ENCODE measurements around the gene MTERF1.
"Not testable (repeated sequence)": the region's sequence is repeated elsewhere in the genome, so short reads cannot be mapped to it uniquely, and the experiment has no call there.

The MTERF1 gene

GRCh38 chr7:91899563-91899962, 19.1 kb upstream of the MTERF1 start:
- Histone ChIP-seq H3K9me3 (ENCODE audit: insufficient read depth, low read length, severe bottlenecking) (no peaks in the 10 kb centered on the region), H3K4me2 (ENCODE audit: insufficient read depth, low read length) (no peak overlapping the region), H3K27ac (ENCODE audit: low read length) (no peak overlapping the region), H4K20me1 (ENCODE audit: insufficient read depth, low read length) (no peaks in the 10 kb centered on the region), H3K4me3 (ENCODE audit: low read depth in 1 of 2, low read length in 2 of 2) (no peak overlapping the region), H2AFZ (ENCODE audit: low read depth, low read length) (no peak overlapping the region), H3K27me3 (ENCODE audit: insufficient read depth, low read length, poor library complexity) (peaks cover 5% of the 10 kb centered on the region), H3K36me3 (ENCODE audit: insufficient read depth, low read length) (no peaks in the 10 kb centered on the region), H3K79me2 (ENCODE audit: insufficient read depth, low read length) (no peaks in the 10 kb centered on the region), H3K9ac (ENCODE audit: low read depth, low read length) (no peak overlapping the region), H3K4me1 (ENCODE audit: insufficient read depth, low read length) (no peaks in the 10 kb centered on the region)
- ATAC-seq (ENCODE audit: insufficient read depth, low read depth) = no peak
- TF ChIP-seq EZH2 (IDR thresholded peaks at IDR 0.05; ENCODE audit: borderline replicate concordance, low read depth, low read length, severe bottlenecking) (no peak), CTCF (IDR thresholded peaks at IDR 0.05; ENCODE audit: borderline replicate concordance, extremely low read depth, low read length, poor library complexity, severe bottlenecking) (no peak)
- no peak for DNase-seq

- Histone ChIP-seq H3K79me2 (ENCODE audit: insufficient read depth, low read length) (no peaks in the 10 kb centered on the region), H3K9me3 (ENCODE audit: insufficient read depth, low read length, severe bottlenecking) (no peaks in the 10 kb centered on the region), H2AFZ (ENCODE audit: low read depth, low read length) (no peak overlapping the region), H4K20me1 (ENCODE audit: insufficient read depth, low read length) (no peaks in the 10 kb centered on the region), H3K4me1 (ENCODE audit: insufficient read depth, low read length) (no peaks in the 10 kb centered on the region), H3K27me3 (ENCODE audit: insufficient read depth, low read length, poor library complexity) (peaks cover 5% of the 10 kb centered on the region), H3K4me3 (ENCODE audit: low read depth in 1 of 2, low read length in 2 of 2) (no peak overlapping the region), H3K27ac (ENCODE audit: low read length) (no peak overlapping the region), H3K9ac (ENCODE audit: low read depth, low read length) (no peak overlapping the region), H3K4me2 (ENCODE audit: insufficient read depth, low read length) (no peak overlapping the region), H3K36me3 (ENCODE audit: insufficient read depth, low read length) (no peaks in the 10 kb centered on the region)
- DNase-seq = no peak
- no peak for ATAC-seq (ENCODE audit: insufficient read depth, low read depth)
- no peak for TF ChIP-seq CTCF (IDR thresholded peaks at IDR 0.05; ENCODE audit: borderline replicate concordance, extremely low read depth, low read length, poor library complexity, severe bottlenecking)
- TF ChIP-seq EZH2 (IDR thresholded peaks at IDR 0.05; ENCODE audit: borderline replicate concordance, low read depth, low read length, severe bottlenecking) = no peak
These were observed 17.9 kb upstream of the MTERF1 start for GRCh38 chr7:91898240-91898992.

GRCh38 chr7:91894781-91895480, 14.4 kb upstream of the MTERF1 start:
- no peak overlapping the region for H3K4me3 ChIP-seq (ENCODE audit: low read depth in 1 of 2, low read length in 2 of 2)
- H3K79me2 ChIP-seq (ENCODE audit: insufficient read depth, low read length) = no peaks in the 10 kb centered on the region
- H3K4me1 ChIP-seq (ENCODE audit: insufficient read depth, low read length) = no peaks in the 10 kb centered on the region
- no peaks in the 10 kb centered on the region for H3K36me3 ChIP-seq (ENCODE audit: insufficient read depth, low read length)
- ATAC-seq (ENCODE audit: insufficient read depth, low read depth) = no peak
- peaks cover under 1% of the 10 kb centered on the region for H3K9me3 ChIP-seq (ENCODE audit: insufficient read depth, low read length, severe bottlenecking)
- TF ChIP-seq CTCF (IDR thresholded peaks at IDR 0.05; ENCODE audit: borderline replicate concordance, extremely low read depth, low read length, poor library complexity, severe bottlenecking) (no peak), EZH2 (IDR thresholded peaks at IDR 0.05; ENCODE audit: borderline replicate concordance, low read depth, low read length, severe bottlenecking) (no peak)
- H3K9ac ChIP-seq (ENCODE audit: low read depth, low read length) = no peak overlapping the region
- H3K27ac ChIP-seq (ENCODE audit: low read length) = no peak overlapping the region
- peaks cover 5% of the 10 kb centered on the region for H3K27me3 ChIP-seq (ENCODE audit: insufficient read depth, low read length, poor library complexity)
- H4K20me1 ChIP-seq (ENCODE audit: insufficient read depth, low read length) = no peaks in the 10 kb centered on the region
- no peak for DNase-seq
- no peak overlapping the region for H3K4me2 ChIP-seq (ENCODE audit: insufficient read depth, low read length)
- no peak overlapping the region for H2AFZ ChIP-seq (ENCODE audit: low read depth, low read length)

GRCh38 chr7:91893699-91894098, 13.2 kb upstream of the MTERF1 start:
- DNase-seq; H4K20me1 ChIP-seq (ENCODE audit: insufficient read depth, low read length); H3K4me3 ChIP-seq (ENCODE audit: low read depth in 1 of 2, low read length in 2 of 2); H3K27me3 ChIP-seq (ENCODE audit: insufficient read depth, low read length, poor library complexity); H3K27ac ChIP-seq (ENCODE audit: low read length); H3K36me3 ChIP-seq (ENCODE audit: insufficient read depth, low read length); H3K4me1 ChIP-seq (ENCODE audit: insufficient read depth, low read length); H3K9ac ChIP-seq (ENCODE audit: low read depth, low read length); H3K4me2 ChIP-seq (ENCODE audit: insufficient read depth, low read length); H3K9me3 ChIP-seq (ENCODE audit: insufficient read depth, low read length, severe bottlenecking); H2AFZ ChIP-seq (ENCODE audit: low read depth, low read length); ATAC-seq (ENCODE audit: insufficient read depth, low read depth); H3K79me2 ChIP-seq (ENCODE audit: insufficient read depth, low read length): not testable (repeated sequence)

Data from DND-41 (cell line).